Measurements from ENCODE around the gene CDH12. TPM values are rescaled to one million over a fixed set of nuclear protein-coding genes. Genes with fewer than 3 reads are reported as not detected.

Gene CDH12
- total and polyA plus RNA-seq, 2 donors (not counting 3 experiments of a cell fraction or from before 2014, with no cell fraction given) = 0.03 TPM; not detected in 1

- Histone ChIP-seq H3K27ac (ENCODE audit: insufficient read depth, low read depth, low read length) (no peak overlapping the region), H3K27me3 (ENCODE audit: control insufficient read depth in 2 of 2, insufficient read depth in 2 of 2, low read length in 2 of 2) (no peaks in the 10 kb centered on the region), H3K9ac (replicated peaks; ENCODE audit: extremely low read depth, insufficient read depth, low read length) (no peak overlapping the region), H2AFZ (ENCODE audit: low read depth, low read length) (peak overlapping the region; percentile 72), H3K79me2 (ENCODE audit: control insufficient read depth, insufficient read depth, low read length) (no peaks in the 10 kb centered on the region), H3K9me3 (replicated peaks; ENCODE audit: control insufficient read depth, insufficient read depth, low read length) (no peaks in the 10 kb centered on the region), H3K4me3 (replicated peaks in 1 of 3; ENCODE audit: insufficient read depth in 1 of 3, low read depth in 1 of 3, low read length in 3 of 3) (no peak overlapping the region), H3K9me1 (replicated peaks; ENCODE audit: control insufficient read depth, extremely low read depth, insufficient read depth, low read length) (no peaks in the 10 kb centered on the region), H3K4me1 (ENCODE audit: control insufficient read depth, extremely low read depth, insufficient read depth, low read length) (peaks cover 15% of the 10 kb centered on the region), H3K36me3 (ENCODE audit: control insufficient read depth in 2 of 2, extremely low read depth in 1 of 2, insufficient read depth in 2 of 2, low read length in 2 of 2) (no peaks in the 10 kb centered on the region), H4K20me1 (replicated peaks; ENCODE audit: control insufficient read depth, extremely low read depth, insufficient read depth, low read length) (no peaks in the 10 kb centered on the region), H3K4me2 (ENCODE audit: insufficient read depth, low read length) (no peak overlapping the region)
- DNase-seq (ENCODE audit: low read depth, low spot score) = no peak
- TF ChIP-seq GATA2 (IDR thresholded peaks at IDR 0.05; ENCODE audit: insufficient read depth, insufficient read length, low read depth, low read length) = no peak
- no peak for TF ChIP-seq EZH2 (IDR thresholded peaks at IDR 0.05; ENCODE audit: borderline replicate concordance, low read depth, low read length, severe bottlenecking)
- no peak for TF ChIP-seq MAX (IDR thresholded peaks at IDR 0.05; ENCODE audit: insufficient read depth, insufficient read length)
- no peak for TF ChIP-seq FOS (IDR thresholded peaks at IDR 0.05; ENCODE audit: borderline replicate concordance, insufficient read depth, low read length)
- no peak for TF ChIP-seq POLR2AphosphoS5 (IDR thresholded peaks at IDR 0.05; ENCODE audit: insufficient read depth, low read depth, low read length)
- BruUV-seq (replicated peaks) = no TSS peak
- ChIA-PET CTCF (interaction anchor here (0.9 to 1.4 kb wide), 2 partner anchors 99 to 101 kb away, joined by 3 read pairs; no protein-coding TSS in a partner anchor), POLR2A (no interaction called here)
- no peak for FAIRE-seq
- intact Hi-C loops (cut with micrococcal nuclease) = loop anchor here (5.0 kb wide), 1 partner anchor 99 kb away; no protein-coding TSS in a partner anchor
- dilution Hi-C loops (cut with MboI; ENCODE audit: extremely low pct_ligation_motif_present, low sequenced_read_pairs) = no loop called here
Measured at GRCh38 chr5:21818370-21818720, 1034.8 kb downstream of the CDH12 start.

GRCh38 chr5:21817668-21818369 is 1035.3 kb downstream of the CDH12 start:
- DNase-seq (ENCODE audit: low read depth, low spot score) = peak; percentile 21
- Histone ChIP-seq H3K27me3 (ENCODE audit: control insufficient read depth in 2 of 2, insufficient read depth in 2 of 2, low read length in 2 of 2) (no peaks in the 10 kb centered on the region), H3K36me3 (ENCODE audit: control insufficient read depth in 2 of 2, extremely low read depth in 1 of 2, insufficient read depth in 2 of 2, low read length in 2 of 2) (no peaks in the 10 kb centered on the region), H4K20me1 (replicated peaks; ENCODE audit: control insufficient read depth, extremely low read depth, insufficient read depth, low read length) (no peaks in the 10 kb centered on the region), H3K9me3 (replicated peaks; ENCODE audit: control insufficient read depth, insufficient read depth, low read length) (no peaks in the 10 kb centered on the region), H2AFZ (ENCODE audit: low read depth, low read length) (peak overlapping the region; percentile 41), H3K4me1 (ENCODE audit: control insufficient read depth, extremely low read depth, insufficient read depth, low read length) (peaks cover 10% of the 10 kb centered on the region), H3K9ac (replicated peaks; ENCODE audit: extremely low read depth, insufficient read depth, low read length) (no peak overlapping the region), H3K79me2 (ENCODE audit: control insufficient read depth, insufficient read depth, low read length) (no peaks in the 10 kb centered on the region), H3K4me2 (ENCODE audit: insufficient read depth, low read length) (no peak overlapping the region), H3K27ac (ENCODE audit: insufficient read depth, low read depth, low read length) (no peak overlapping the region), H3K9me1 (replicated peaks; ENCODE audit: control insufficient read depth, extremely low read depth, insufficient read depth, low read length) (no peaks in the 10 kb centered on the region), H3K4me3 (replicated peaks in 1 of 3; ENCODE audit: insufficient read depth in 1 of 3, low read depth in 1 of 3, low read length in 3 of 3) (peak overlapping the region in 2 of 3 experiments; percentile 8 to 11)
- no peak for FAIRE-seq
- intact Hi-C loops (cut with micrococcal nuclease) = loop anchor here (2.0 to 5.0 kb wide), 2 partner anchors 99 to 397 kb away; no protein-coding TSS in a partner anchor
- ChIA-PET CTCF (interaction anchor here (0.9 to 1.4 kb wide), 3 partner anchors 99 to 397 kb away, joined by 3 read pairs; no protein-coding TSS in a partner anchor), POLR2A (no interaction called here)
- dilution Hi-C loops (cut with MboI; ENCODE audit: extremely low pct_ligation_motif_present, low sequenced_read_pairs) = no loop called here
- no peak for TF ChIP-seq MYC (IDR thresholded peaks at IDR 0.05; ENCODE audit: low read depth, low read length)
- TF ChIP-seq GATA2 (IDR thresholded peaks at IDR 0.05; ENCODE audit: insufficient read depth, insufficient read length, low read depth, low read length) = no peak
- TF ChIP-seq EZH2 (IDR thresholded peaks at IDR 0.05; ENCODE audit: borderline replicate concordance, low read depth, low read length, severe bottlenecking) = no peak
- TF ChIP-seq POLR2AphosphoS5 (IDR thresholded peaks at IDR 0.05; ENCODE audit: insufficient read depth, low read depth, low read length) = no peak
- no TSS peak for BruUV-seq (replicated peaks)

All from endothelial cell of umbilical vein (primary cell).